CD4-positive, alpha-beta T cell treated with Interleukin-1 beta for 1 hour (primary cell): Measurements from ENCODE around the gene CNOT3.

ENCODE experiments used
- DNase-seq, 2 donors: peaks; one replicate each; pipeline ENCODE4 v3.0.0-alpha.2; 2020 to 2022

CNOT3 gene

DNA sequence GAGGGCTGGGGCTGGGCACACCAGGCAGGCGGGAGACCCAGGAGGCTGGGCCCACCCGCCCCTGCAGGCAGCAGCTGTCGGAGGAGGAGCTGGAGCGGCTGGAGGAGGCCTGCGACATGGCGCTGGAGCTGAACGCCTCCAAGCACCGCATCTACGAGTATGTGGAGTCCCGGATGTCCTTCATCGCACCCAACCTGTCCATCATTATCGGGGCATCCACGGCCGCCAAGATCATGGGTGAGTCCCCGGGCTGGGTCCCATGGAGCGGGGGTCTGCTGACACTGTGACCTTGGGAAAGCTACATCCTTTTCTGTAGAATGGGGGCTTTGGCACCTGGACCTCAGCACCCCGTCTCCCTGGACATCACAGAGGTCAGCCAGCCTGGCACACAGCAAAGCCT, 13.9 kb upstream of the CNOT3 start:
- no peak for DNase-seq

- no peak for DNase-seq
Measured at GRCh38 chr19:54124393-54124792, 13.2 kb upstream of the CNOT3 start.

GRCh38 chr19:54125713-54126112, 11.8 kb upstream of the CNOT3 start:
- DNase-seq = no peak

DNA sequence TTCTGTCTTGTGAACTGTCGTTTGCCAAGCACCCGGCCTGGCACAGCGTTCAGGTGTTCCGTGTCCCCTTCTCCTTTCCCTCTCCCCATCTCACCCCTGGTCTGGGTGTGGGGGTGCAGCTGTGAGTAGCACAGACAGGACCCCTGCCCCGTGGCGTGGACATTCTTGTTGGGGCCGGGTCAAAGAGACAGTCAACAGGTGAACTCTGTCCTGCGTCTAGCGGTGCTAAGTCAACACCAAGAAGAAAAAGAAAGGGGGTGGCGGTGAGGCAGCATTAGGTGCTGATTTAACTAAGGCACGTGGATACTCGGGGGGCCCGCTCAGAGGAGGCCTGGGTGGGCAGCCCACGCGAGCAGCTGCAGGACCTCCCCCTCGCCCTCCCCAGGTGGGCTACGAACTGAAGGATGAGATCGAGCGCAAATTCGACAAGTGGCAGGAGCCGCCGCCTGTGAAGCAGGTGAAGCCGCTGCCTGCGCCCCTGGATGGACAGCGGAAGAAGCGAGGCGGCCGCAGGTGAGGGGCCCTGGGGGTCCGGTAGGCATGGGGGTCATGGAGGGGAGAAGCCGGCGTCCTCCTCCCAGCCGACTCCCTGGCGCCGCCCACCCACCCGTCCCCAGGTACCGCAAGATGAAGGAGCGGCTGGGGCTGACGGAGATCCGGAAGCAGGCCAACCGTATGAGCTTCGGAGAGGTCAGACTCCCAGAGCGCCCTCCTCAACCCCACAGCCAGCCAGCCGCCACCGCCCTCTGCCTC, 9.7 kb upstream of the CNOT3 start:
- DNase-seq = no peak

DNA sequence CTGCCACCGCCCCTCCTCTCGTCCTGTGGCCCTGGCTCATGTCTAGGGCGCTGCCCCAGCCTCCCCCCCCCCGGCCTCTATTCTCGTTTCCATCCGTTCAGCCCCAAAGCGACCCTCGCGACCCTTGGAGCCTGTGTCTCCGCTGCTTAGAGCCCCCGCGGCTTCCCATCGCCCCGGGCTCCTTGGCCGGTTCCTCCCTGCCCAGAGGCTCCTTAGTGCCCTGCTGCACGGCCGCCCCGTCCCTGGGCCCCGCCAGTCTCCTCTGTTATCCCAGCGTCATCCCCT, 9.2 kb upstream of the CNOT3 start:
- no peak for DNase-seq

- no peak for DNase-seq
Measured at GRCh38 chr19:54128796-54129616, 8.6 kb upstream of the CNOT3 start.

GRCh38 chr19:54129617-54129996, 8.0 kb upstream of the CNOT3 start:
- no peak for DNase-seq

DNA sequence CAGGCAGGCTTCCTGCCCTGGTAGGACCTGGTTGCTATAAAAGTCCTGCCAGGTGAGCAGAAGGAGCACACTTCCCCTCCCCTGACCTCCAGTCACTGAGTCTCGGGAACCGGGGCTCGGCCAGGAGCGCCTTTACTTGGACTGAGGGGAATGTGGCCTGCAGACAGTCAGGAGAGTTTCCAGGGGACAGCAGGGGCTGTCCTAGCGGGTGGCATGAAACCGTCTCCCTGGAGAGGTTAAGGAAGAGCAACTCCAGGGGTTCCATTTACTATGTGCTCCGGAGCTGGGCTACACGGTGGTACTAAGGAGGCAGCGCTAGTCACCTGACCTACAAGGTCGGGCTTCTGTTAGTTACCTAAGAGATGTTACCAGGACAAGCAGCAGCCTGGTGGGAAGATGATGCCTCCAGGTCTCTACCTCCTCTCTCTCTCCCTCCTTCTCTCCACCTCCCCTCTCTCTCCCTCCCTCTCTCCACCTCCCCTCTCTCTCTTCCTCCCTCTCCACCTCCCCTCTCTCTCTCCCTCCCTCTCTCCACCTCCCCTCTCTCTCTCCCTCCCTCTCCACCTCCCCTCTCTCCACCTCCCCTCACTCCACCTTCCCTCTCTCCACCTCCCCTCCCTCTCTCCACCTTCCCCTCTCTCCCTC, 4.1 kb upstream of the CNOT3 start:
- no peak for DNase-seq

DNA sequence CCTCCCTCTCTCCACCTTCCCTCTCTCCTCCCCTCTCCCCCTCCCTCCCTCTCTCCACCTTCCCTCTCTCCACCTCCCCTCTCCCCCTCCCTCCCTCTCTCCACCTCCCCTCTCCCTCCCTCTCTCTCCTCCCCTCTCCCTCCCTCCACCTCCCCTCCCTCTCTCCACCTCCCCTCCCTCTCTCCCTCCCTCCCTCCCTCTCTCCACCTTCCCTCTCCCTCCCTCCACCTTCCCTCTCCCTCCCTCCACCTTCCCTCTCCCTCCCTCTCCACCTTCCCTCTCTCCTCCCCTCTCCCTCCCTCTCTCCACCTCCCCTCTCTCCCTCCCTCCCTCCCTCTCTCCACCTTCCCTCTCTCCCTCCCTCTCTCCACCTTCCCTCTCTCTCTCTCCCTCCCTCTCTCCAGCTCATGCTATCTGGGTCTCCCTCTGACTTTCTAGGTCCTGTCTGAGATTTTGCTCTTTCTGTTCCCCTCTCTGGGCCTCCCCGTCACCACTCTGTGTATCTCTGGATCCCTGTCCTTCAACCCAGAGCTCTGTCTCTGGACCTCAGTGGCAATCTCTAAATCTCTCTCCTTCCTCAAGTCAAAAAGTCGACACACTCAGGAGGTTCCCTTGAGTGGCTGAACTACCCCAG, 3.5 kb upstream of the CNOT3 start:
- DNase-seq = no peak

GRCh38 chr19:54136086-54136863, 1.3 kb upstream of the CNOT3 start:
- no peak for DNase-seq

DNA sequence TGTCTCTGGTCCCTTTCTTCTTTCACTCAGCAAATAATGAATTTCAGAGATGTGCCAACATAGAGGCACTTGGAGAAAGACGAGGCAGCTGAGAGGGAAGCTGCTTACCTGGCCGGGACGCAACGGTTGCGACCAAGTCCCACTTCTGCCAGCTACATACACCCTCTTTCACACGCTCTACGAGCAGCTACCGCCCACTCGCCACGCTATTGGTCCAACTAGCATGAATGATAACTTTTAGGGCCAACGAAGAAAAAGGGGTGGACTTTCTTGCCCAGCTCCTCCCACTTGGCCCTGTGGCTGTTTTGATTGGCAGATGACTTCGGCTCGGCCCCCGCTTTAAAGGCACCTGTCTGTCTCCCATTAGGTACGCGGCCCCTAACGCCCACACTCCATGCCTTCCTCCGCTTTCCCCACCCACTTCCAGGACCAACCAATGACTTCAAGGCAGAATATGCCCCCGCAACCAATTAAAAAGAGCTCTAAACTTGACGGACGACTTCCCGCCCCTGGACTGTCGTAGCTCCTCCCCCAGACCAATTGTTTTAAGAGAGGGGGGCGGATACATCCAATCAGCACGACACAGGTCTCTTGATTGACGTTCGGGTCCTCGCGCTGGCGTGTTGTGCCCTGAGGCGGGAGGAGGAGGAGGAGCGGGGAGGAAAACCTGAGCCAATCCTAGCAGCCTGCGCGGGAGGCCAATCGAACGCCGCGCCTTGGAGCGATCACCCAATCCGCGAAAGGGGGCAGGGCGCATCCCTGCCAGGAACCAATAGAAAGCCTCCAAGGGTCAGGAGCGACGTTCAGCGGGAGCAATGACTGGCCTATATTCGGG, 481 bp upstream of the CNOT3 start:
- peak; percentile 100 for DNase-seq

- no peak for DNase-seq
Measured at GRCh38 chr19:54138489-54139256, 1.1 kb downstream of the CNOT3 start.

DNA sequence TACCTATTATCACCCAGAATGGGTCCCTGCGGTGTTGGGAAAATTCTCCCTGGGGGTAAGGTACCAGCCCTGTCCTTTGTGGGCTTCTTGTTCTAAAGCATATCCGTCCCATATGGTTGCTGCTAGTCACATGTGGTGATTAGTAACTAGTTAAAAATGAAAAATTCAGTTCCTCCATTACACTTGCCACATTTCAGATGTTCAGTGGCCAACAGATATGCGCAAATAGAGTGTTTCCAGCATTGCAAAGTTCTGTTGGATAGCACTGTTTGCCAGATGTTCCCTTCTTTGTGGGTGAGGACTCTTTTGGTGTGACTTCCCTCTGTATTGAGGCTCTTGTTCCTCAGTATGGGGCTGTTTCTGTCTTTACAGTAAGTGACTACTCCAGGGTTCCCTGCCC, 3.8 kb downstream of the CNOT3 start:
- no peak for DNase-seq

GRCh38 chr19:54142166-54142780, 4.7 kb downstream of the CNOT3 start:
- DNase-seq = no peak

- DNase-seq = no peak
Measured at GRCh38 chr19:54145541-54146158, 8.1 kb downstream of the CNOT3 start.

DNA sequence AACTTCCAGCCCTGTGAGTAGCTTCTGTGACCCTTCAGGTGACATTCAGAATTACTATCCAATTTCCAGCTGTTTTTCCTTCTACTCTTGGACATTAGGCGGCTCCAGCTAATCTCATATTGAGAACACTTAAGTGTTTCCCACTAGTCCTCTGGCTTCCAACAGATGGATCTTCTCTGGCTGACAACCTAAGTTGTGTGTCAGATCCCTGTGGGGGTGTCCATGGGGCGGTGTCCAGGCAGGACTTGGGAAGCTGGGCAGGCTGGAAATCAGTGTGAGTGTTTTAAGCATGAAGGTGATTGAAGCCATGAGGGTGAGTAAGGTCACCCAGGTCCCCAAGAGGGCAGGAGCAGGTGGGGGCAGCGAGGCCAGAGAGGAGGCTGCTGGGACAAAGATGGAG, 10.1 kb downstream of the CNOT3 start:
- no peak for DNase-seq

DNA sequence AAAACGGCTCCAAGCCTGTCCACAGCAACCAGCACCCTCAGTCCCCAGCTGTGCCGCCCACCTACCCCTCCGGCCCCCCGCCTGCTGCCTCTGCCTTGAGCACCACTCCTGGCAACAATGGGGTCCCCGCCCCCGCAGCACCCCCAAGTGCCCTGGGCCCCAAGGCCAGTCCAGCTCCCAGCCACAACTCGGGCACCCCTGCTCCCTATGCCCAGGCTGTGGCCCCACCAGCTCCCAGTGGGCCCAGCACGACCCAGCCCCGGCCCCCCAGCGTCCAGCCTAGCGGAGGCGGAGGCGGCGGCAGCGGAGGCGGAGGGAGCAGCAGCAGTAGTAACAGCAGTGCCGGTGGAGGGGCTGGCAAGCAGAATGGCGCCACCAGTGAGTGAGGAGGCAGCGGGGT, 10.6 kb downstream of the CNOT3 start:
- no peak for DNase-seq

- no peak for DNase-seq
Measured at GRCh38 chr19:54149021-54149812, 11.7 kb downstream of the CNOT3 start.

DNA sequence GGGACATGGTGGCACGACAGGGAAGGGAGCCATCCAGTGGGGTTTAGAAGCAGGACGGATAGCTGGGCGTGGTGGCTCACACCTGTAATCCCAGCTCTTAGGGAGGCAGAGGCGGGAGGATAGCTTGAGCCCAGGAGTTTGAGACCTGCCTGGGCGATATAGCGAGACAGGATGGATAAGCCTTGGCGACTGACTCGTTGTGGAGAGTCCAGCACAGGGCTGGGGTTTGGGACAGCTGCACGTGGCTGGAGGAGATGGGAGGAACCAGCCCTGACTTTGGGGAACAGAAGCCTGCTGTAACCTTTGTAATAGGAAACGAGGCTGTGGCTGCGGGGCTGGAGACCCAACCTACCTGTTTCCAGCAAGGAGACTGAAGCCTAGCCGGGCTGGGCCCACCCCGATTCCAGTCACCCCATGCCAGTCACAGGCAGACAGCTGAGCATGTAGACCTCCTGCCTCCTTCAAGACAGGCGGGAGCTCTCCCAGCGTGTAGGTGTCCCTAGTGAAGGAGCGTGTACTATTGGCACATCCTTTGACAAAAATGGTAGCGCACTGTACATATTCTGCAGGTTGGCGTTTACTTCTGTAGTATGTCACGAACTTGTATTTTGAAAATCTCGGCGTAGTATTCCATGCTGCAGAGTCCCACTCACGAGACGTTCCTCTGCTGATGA, 13.9 kb downstream of the CNOT3 start:
- DNase-seq = no peak
